ENCODE data around the gene ORC5.

DNA sequence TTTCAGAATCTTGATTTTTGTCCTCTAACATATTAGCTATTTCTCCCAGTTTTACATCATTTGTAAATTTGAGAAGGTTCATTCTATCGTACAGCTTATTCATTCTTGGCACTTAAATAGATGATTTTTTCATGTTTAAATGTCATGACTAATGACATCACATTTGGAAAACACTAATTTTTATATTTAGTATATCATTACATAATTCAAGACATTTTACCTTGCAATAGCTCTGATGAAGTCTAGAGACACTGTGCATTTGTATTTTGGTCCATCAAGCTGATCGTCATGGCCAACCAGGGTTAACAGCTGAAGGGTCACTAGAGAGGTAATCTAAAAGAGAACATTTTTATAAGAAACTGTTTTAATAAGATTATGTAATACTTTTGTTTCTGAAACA is 71.3 kb downstream of the ORC5 start:
- TF ChIP-seq POLR2A (IDR thresholded peaks at IDR 0.05; ENCODE audit: low read length) (no peak), SREBF2 (IDR thresholded peaks at IDR 0.05) (no peak), HDAC2 (IDR thresholded peaks at IDR 0.05) (no peak), RAD21 (conservative IDR thresholded peaks at IDR 0.05 in 1 of 2, IDR thresholded peaks at IDR 0.05 in 1 of 2) (no peak), NPAS2 (CRISPR knock-in tag; IDR thresholded peaks at IDR 0.05; ENCODE audit: borderline replicate concordance) (no peak), EP300 (IDR thresholded peaks at IDR 0.05) (no peak), RARB (CRISPR knock-in tag; IDR thresholded peaks at IDR 0.05) (no peak)
- TF ChIP-seq, protein P1, sequence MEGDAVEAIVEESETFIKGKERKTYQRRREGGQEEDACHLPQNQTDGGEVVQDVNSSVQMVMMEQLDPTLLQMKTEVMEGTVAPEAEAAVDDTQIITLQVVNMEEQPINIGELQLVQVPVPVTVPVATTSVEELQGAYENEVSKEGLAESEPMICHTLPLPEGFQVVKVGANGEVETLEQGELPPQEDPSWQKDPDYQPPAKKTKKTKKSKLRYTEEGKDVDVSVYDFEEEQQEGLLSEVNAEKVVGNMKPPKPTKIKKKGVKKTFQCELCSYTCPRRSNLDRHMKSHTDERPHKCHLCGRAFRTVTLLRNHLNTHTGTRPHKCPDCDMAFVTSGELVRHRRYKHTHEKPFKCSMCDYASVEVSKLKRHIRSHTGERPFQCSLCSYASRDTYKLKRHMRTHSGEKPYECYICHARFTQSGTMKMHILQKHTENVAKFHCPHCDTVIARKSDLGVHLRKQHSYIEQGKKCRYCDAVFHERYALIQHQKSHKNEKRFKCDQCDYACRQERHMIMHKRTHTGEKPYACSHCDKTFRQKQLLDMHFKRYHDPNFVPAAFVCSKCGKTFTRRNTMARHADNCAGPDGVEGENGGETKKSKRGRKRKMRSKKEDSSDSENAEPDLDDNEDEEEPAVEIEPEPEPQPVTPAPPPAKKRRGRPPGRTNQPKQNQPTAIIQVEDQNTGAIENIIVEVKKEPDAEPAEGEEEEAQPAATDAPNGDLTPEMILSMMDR (IDR thresholded peaks at IDR 0.05), result no peak
- TF ChIP-seq, protein P2, sequence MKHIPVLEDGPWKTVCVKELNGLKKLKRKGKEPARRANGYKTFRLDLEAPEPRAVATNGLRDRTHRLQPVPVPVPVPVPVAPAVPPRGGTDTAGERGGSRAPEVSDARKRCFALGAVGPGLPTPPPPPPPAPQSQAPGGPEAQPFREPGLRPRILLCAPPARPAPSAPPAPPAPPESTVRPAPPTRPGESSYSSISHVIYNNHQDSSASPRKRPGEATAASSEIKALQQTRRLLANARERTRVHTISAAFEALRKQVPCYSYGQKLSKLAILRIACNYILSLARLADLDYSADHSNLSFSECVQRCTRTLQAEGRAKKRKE (CRISPR knock-in tag; IDR thresholded peaks at IDR 0.05; ENCODE audit: low read depth), result no peak
- TF ChIP-seq, protein P3, sequence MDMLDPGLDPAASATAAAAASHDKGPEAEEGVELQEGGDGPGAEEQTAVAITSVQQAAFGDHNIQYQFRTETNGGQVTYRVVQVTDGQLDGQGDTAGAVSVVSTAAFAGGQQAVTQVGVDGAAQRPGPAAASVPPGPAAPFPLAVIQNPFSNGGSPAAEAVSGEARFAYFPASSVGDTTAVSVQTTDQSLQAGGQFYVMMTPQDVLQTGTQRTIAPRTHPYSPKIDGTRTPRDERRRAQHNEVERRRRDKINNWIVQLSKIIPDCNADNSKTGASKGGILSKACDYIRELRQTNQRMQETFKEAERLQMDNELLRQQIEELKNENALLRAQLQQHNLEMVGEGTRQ (IDR thresholded peaks at IDR 0.05), result no peak
- TF ChIP-seq, protein P4, sequence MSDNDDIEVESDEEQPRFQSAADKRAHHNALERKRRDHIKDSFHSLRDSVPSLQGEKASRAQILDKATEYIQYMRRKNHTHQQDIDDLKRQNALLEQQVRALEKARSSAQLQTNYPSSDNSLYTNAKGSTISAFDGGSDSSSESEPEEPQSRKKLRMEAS (IDR thresholded peaks at IDR 0.05), result no peak
